Measurements from ENCODE around the gene BRINP3.

Gene BRINP3

GRCh38 chr1:190455631-190456030, 22.0 kb downstream of the BRINP3 start:
- WGBS, 2 experiments (ENCODE audit: insufficient coverage in 2 of 2), result no CpG with 5 or more reads among the region's 1 CpG
- no peaks in the 10 kb centered on the region for H3K9me3 ChIP-seq (ENCODE audit: control insufficient read depth, low read length)
- H3K4me3 ChIP-seq (ENCODE audit: extremely low read depth, insufficient read depth, low read length, poor library complexity, severe bottlenecking), result no peak overlapping the region
- no peak overlapping the region for H3K27ac ChIP-seq (ENCODE audit: low read depth, low read length, severe bottlenecking)
- H3K4me1 ChIP-seq (ENCODE audit: control insufficient read depth, insufficient read depth, low read length, poor library complexity, severe bottlenecking), result no peaks in the 10 kb centered on the region
- H3K36me3 ChIP-seq (ENCODE audit: control insufficient read depth, insufficient read depth, low read length), result no peaks in the 10 kb centered on the region

- Histone ChIP-seq H3K27ac (ENCODE audit: low read depth, low read length, severe bottlenecking) (no peak overlapping the region), H3K36me3 (ENCODE audit: control insufficient read depth, insufficient read depth, low read length) (no peaks in the 10 kb centered on the region), H3K4me3 (ENCODE audit: extremely low read depth, insufficient read depth, low read length, poor library complexity, severe bottlenecking) (no peak overlapping the region), H3K4me1 (ENCODE audit: control insufficient read depth, insufficient read depth, low read length, poor library complexity, severe bottlenecking) (no peaks in the 10 kb centered on the region), H3K9me3 (ENCODE audit: control insufficient read depth, low read length) (no peaks in the 10 kb centered on the region)
Measured at GRCh38 chr1:190453550-190453949, 24.1 kb downstream of the BRINP3 start.

GRCh38 chr1:190452272-190452848, 25.3 kb downstream of the BRINP3 start:
- Histone ChIP-seq H3K4me1 (ENCODE audit: control insufficient read depth, insufficient read depth, low read length, poor library complexity, severe bottlenecking) (no peaks in the 10 kb centered on the region), H3K9me3 (ENCODE audit: control insufficient read depth, low read length) (no peaks in the 10 kb centered on the region), H3K27ac (ENCODE audit: low read depth, low read length, severe bottlenecking) (no peak overlapping the region), H3K36me3 (ENCODE audit: control insufficient read depth, insufficient read depth, low read length) (no peaks in the 10 kb centered on the region), H3K4me3 (ENCODE audit: extremely low read depth, insufficient read depth, low read length, poor library complexity, severe bottlenecking) (no peak overlapping the region)
- 87 to 95% methylated on average over 14 to 15 of the region's 17 CpGs for WGBS, 2 experiments (ENCODE audit: insufficient coverage in 2 of 2)

- Histone ChIP-seq H3K36me3 (ENCODE audit: control insufficient read depth, insufficient read depth, low read length) (no peaks in the 10 kb centered on the region), H3K9me3 (ENCODE audit: control insufficient read depth, low read length) (no peaks in the 10 kb centered on the region), H3K4me3 (ENCODE audit: extremely low read depth, insufficient read depth, low read length, poor library complexity, severe bottlenecking) (no peak overlapping the region), H3K4me1 (ENCODE audit: control insufficient read depth, insufficient read depth, low read length, poor library complexity, severe bottlenecking) (no peaks in the 10 kb centered on the region), H3K27ac (ENCODE audit: low read depth, low read length, severe bottlenecking) (no peak overlapping the region)
- 94 to 96% methylated on average over 9 to 12 of the region's 12 CpGs for WGBS, 2 experiments (ENCODE audit: insufficient coverage in 2 of 2)
Measured at GRCh38 chr1:190444464-190444863, 33.2 kb downstream of the BRINP3 start.

GRCh38 chr1:190439447-190439846, 38.2 kb downstream of the BRINP3 start:
- Histone ChIP-seq H3K27ac (ENCODE audit: low read depth, low read length, severe bottlenecking) (no peak overlapping the region), H3K9me3 (ENCODE audit: control insufficient read depth, low read length) (no peaks in the 10 kb centered on the region), H3K4me1 (ENCODE audit: control insufficient read depth, insufficient read depth, low read length, poor library complexity, severe bottlenecking) (no peaks in the 10 kb centered on the region), H3K4me3 (ENCODE audit: extremely low read depth, insufficient read depth, low read length, poor library complexity, severe bottlenecking) (no peak overlapping the region), H3K36me3 (ENCODE audit: control insufficient read depth, insufficient read depth, low read length) (no peaks in the 10 kb centered on the region)
- 83% methylated on average over 1 of the region's 2 CpGs; no CpG with 5 or more reads in 1 of the 2 experiments for WGBS, 2 experiments (ENCODE audit: insufficient coverage in 2 of 2)

GRCh38 chr1:190436615-190437014, 41.0 kb downstream of the BRINP3 start:
- Histone ChIP-seq H3K4me3 (ENCODE audit: extremely low read depth, insufficient read depth, low read length, poor library complexity, severe bottlenecking) (no peak overlapping the region), H3K27ac (ENCODE audit: low read depth, low read length, severe bottlenecking) (no peak overlapping the region), H3K36me3 (ENCODE audit: control insufficient read depth, insufficient read depth, low read length) (no peaks in the 10 kb centered on the region), H3K4me1 (ENCODE audit: control insufficient read depth, insufficient read depth, low read length, poor library complexity, severe bottlenecking) (no peaks in the 10 kb centered on the region), H3K9me3 (ENCODE audit: control insufficient read depth, low read length) (no peaks in the 10 kb centered on the region)
- no CpG with 5 or more reads among the region's 1 CpG for WGBS, 2 experiments (ENCODE audit: insufficient coverage in 2 of 2)

- no peaks in the 10 kb centered on the region for H3K9me3 ChIP-seq (ENCODE audit: control insufficient read depth, low read length)
- WGBS, 2 experiments (ENCODE audit: insufficient coverage in 2 of 2), result no CpG with 5 or more reads among the region's 2 CpGs
- no peak overlapping the region for H3K27ac ChIP-seq (ENCODE audit: low read depth, low read length, severe bottlenecking)
- H3K4me1 ChIP-seq (ENCODE audit: control insufficient read depth, insufficient read depth, low read length, poor library complexity, severe bottlenecking), result no peaks in the 10 kb centered on the region
- H3K4me3 ChIP-seq (ENCODE audit: extremely low read depth, insufficient read depth, low read length, poor library complexity, severe bottlenecking), result no peak overlapping the region
- H3K36me3 ChIP-seq (ENCODE audit: control insufficient read depth, insufficient read depth, low read length), result no peaks in the 10 kb centered on the region
Measured at GRCh38 chr1:190429932-190430331, 47.7 kb downstream of the BRINP3 start.

- no peak overlapping the region for H3K27ac ChIP-seq (ENCODE audit: low read depth, low read length, severe bottlenecking)
- H3K36me3 ChIP-seq (ENCODE audit: control insufficient read depth, insufficient read depth, low read length), result no peaks in the 10 kb centered on the region
- H3K4me1 ChIP-seq (ENCODE audit: control insufficient read depth, insufficient read depth, low read length, poor library complexity, severe bottlenecking), result no peaks in the 10 kb centered on the region
Measured at GRCh38 chr1:190429141-190429540, 48.5 kb downstream of the BRINP3 start.

GRCh38 chr1:190416239-190416638, 61.4 kb downstream of the BRINP3 start:
- no CpG with 5 or more reads among the region's 1 CpG for WGBS, 2 experiments (ENCODE audit: insufficient coverage in 2 of 2)
- no peak overlapping the region for H3K4me3 ChIP-seq (ENCODE audit: extremely low read depth, insufficient read depth, low read length, poor library complexity, severe bottlenecking)
- no peak overlapping the region for H3K27ac ChIP-seq (ENCODE audit: low read depth, low read length, severe bottlenecking)
- H3K36me3 ChIP-seq (ENCODE audit: control insufficient read depth, insufficient read depth, low read length), result no peaks in the 10 kb centered on the region
- no peaks in the 10 kb centered on the region for H3K9me3 ChIP-seq (ENCODE audit: control insufficient read depth, low read length)
- H3K4me1 ChIP-seq (ENCODE audit: control insufficient read depth, insufficient read depth, low read length, poor library complexity, severe bottlenecking), result no peaks in the 10 kb centered on the region

More at GRCh38 chr1:190429141-190429540, 48.5 kb downstream of the BRINP3 start:
- Histone ChIP-seq H3K9me3 (ENCODE audit: control insufficient read depth, low read length) (no peaks in the 10 kb centered on the region), H3K4me3 (ENCODE audit: extremely low read depth, insufficient read depth, low read length, poor library complexity, severe bottlenecking) (no peak overlapping the region)

- Histone ChIP-seq H3K4me1 (ENCODE audit: control insufficient read depth, insufficient read depth, low read length, poor library complexity, severe bottlenecking) (no peaks in the 10 kb centered on the region), H3K9me3 (ENCODE audit: control insufficient read depth, low read length) (no peaks in the 10 kb centered on the region), H3K36me3 (ENCODE audit: control insufficient read depth, insufficient read depth, low read length) (no peaks in the 10 kb centered on the region), H3K27ac (ENCODE audit: low read depth, low read length, severe bottlenecking) (no peak overlapping the region), H3K4me3 (ENCODE audit: extremely low read depth, insufficient read depth, low read length, poor library complexity, severe bottlenecking) (no peak overlapping the region)
- no CpG with 5 or more reads among the region's 3 CpGs for WGBS, 2 experiments (ENCODE audit: insufficient coverage in 2 of 2)
Measured at GRCh38 chr1:190413142-190413541, 64.5 kb downstream of the BRINP3 start.

- Histone ChIP-seq H3K9me3 (ENCODE audit: control insufficient read depth, low read length) (no peaks in the 10 kb centered on the region), H3K4me1 (ENCODE audit: control insufficient read depth, insufficient read depth, low read length, poor library complexity, severe bottlenecking) (no peaks in the 10 kb centered on the region), H3K27ac (ENCODE audit: low read depth, low read length, severe bottlenecking) (no peak overlapping the region), H3K36me3 (ENCODE audit: control insufficient read depth, insufficient read depth, low read length) (no peaks in the 10 kb centered on the region), H3K4me3 (ENCODE audit: extremely low read depth, insufficient read depth, low read length, poor library complexity, severe bottlenecking) (no peak overlapping the region)
- 96 to 100% methylated on average over 1 to 2 of the region's 3 CpGs for WGBS, 2 experiments (ENCODE audit: insufficient coverage in 2 of 2)
Measured at GRCh38 chr1:190403402-190403801, 74.3 kb downstream of the BRINP3 start.
